Loucy (cell line): Measurements from ENCODE around the gene SPCS2.

Experiments
- EZH2phosphoT487 ChIP-seq: fragments of 200-600 bp; IDR thresholded peaks from 2 replicates; pipeline ENCODE4 v1.6.1; 2018; ENCODE audit warnings: antibody characterized with exemption, mild to moderate bottlenecking, moderate library complexity, borderline replicate concordance
- TF ChIP-seq, protein P1 (sequence below): fragments of 200-600 bp; sonication (generic); conservative IDR thresholded peaks from 2 replicates; pipeline ENCODE4 v1.5.1; 2014; ENCODE audit warnings: mild to moderate bottlenecking, antibody characterized with exemption, low read length

DNA sequence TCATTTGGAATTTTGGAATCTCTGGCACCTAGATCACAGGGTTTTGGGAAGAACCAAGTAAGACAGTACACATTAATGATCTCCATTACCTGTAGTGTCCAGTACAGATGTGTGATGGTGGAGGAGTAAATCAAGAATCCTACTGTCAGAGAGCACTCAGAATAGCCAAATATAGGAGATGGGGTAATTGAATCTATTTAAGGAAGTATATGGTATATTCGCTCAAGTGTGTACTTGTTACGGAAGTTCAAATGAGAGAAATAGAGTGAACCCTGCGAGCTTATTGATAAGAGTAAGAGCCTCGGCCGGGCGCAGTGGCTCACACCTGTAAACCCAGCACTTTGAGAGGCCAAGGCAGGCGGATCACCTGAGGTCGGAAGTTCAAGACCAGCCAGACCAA is 2.2 kb downstream of the SPCS2 start:
- TF ChIP-seq, protein P1, sequence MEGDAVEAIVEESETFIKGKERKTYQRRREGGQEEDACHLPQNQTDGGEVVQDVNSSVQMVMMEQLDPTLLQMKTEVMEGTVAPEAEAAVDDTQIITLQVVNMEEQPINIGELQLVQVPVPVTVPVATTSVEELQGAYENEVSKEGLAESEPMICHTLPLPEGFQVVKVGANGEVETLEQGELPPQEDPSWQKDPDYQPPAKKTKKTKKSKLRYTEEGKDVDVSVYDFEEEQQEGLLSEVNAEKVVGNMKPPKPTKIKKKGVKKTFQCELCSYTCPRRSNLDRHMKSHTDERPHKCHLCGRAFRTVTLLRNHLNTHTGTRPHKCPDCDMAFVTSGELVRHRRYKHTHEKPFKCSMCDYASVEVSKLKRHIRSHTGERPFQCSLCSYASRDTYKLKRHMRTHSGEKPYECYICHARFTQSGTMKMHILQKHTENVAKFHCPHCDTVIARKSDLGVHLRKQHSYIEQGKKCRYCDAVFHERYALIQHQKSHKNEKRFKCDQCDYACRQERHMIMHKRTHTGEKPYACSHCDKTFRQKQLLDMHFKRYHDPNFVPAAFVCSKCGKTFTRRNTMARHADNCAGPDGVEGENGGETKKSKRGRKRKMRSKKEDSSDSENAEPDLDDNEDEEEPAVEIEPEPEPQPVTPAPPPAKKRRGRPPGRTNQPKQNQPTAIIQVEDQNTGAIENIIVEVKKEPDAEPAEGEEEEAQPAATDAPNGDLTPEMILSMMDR, result no peak
- TF ChIP-seq EZH2phosphoT487, result no peak
